Heart left ventricle (tissue), 16 donors: ENCODE measurements around the gene DCK. TPM values are rescaled to one million over a fixed set of nuclear protein-coding genes. Genes with fewer than 3 reads are reported as not detected.
A peak's percentile ranks its signal among the peaks of the same experiment; 100 is the strongest.

Experiments
- ATAC-seq, 4 donors: fragments of 200-7000 bp; cut with Tn5 transposase; one replicate each; pipeline ENCODE4 v1.9.1; 2020 to 2022; ENCODE audit warnings: moderate library complexity in 4 of 4, mild to moderate bottlenecking in 3 of 4, moderate number of reproducible peaks in 1 of 4
- DNase-seq, 5 donors: peaks; one replicate each; pipeline ENCODE4 v3.0.0-alpha.2; 2020
- H3K27ac ChIP-seq, 12 donors: fragments of 200-600 bp; sonication (generic) in 4 of 12; one replicate each; pipeline versions ENCODE4 v1.5.0 to v1.8.0; 2016 to 2022; ENCODE audit warnings: mild to moderate bottlenecking in 2 of 12
- H3K27me3 ChIP-seq, 9 donors: fragments of 200-600 bp; sonication (generic) in 2 of 9; one replicate each; pipeline versions ENCODE4 v1.5.1 to v1.8.0; 2016 to 2022; ENCODE audit warnings: mild to moderate bottlenecking in 3 of 9
- H3K36me3 ChIP-seq, 9 donors: fragments of 200-600 bp; sonication (generic) in 2 of 9; one replicate each; pipeline versions ENCODE4 v1.5.0 to v1.8.0; 2018 to 2022; ENCODE audit warnings: mild to moderate bottlenecking in 2 of 9
- H3K4me1 ChIP-seq, 12 donors: fragments of 200-600 bp; sonication (generic) in 4 of 12; one replicate each; pipeline versions ENCODE4 v1.5.0 to v1.8.0; 2016 to 2022; ENCODE audit warnings: mild to moderate bottlenecking in 3 of 12
- H3K4me3 ChIP-seq, 12 donors: fragments of 200-600 bp; sonication (generic) in 4 of 12; one replicate each; pipeline versions ENCODE4 v1.5.0 to v1.8.0; 2017 to 2022; ENCODE audit warnings: mild to moderate bottlenecking in 9 of 12, moderate library complexity in 4 of 12
- H3K9me3 ChIP-seq, 12 donors: fragments of 200-600 bp; sonication (generic) in 4 of 12; one replicate each; pipeline versions ENCODE4 v1.5.0 to v1.8.0; 2016 to 2022; ENCODE audit warnings: mild to moderate bottlenecking in 1 of 12
- POLR2A ChIP-seq, 2 donors: fragments of 450-650 bp; IDR thresholded peaks; one replicate each; pipeline ENCODE4 v1.6.1; 2017; ENCODE audit warnings: antibody characterized with exemption in 2 of 2, mild to moderate bottlenecking in 2 of 2, moderate library complexity in 2 of 2
- WGBS, 4 donors: extraction: QIAGEN DNeasy Blood & Tissue Kit in 2 of 4; methylation state at CpG; one replicate each; pipeline versions ENCODE4 v1.1.5 to v1.1.7; 2013 to 2018; 5-methylcytosine and 5-hydroxymethylcytosine counted together
- intact Hi-C, 10 donors: fragments of 100-400 bp; cut with DNase I; formaldehyde crosslinking; loops; one replicate each; pipeline versions ENCODE4 v1.11.1 to v1.14.2; 2022
- polyA plus RNA-seq, 2 donors: library from polyadenylated mRNA; stranded (reverse); fragments of 200-250 nt; gene quantifications; one replicate each; pipeline ENCODE4 v1.2.3, GENCODE V29; 2013
- total RNA-seq, 9 donors: library from RNA; depleted of rRNA in 2 of 9; stranded (reverse); fragments of >200 nt in 2 of 9; fragmentation: NEBNext Ultra II Directional in 3 of 9; extraction: Animal tissue kit (Norgen Biotek cat#: 25700) in 3 of 9; gene quantifications; one replicate each; pipeline versions ENCODE4 v1.1.0 to v1.2.4, GENCODE V29; 2016 to 2023
- TF ChIP-seq, protein P1 (sequence below), 12 donors: fragments of 200-600 bp; sonication (generic) in 4 of 12; IDR thresholded peaks; one replicate each; pipeline versions ENCODE4 v1.5.0 to v1.8.0; 2018 to 2022; ENCODE audit warnings: antibody characterized with exemption in 12 of 12, mild to moderate bottlenecking in 5 of 12
- donor health status: ischemic (EF 13 %, LVEDD 7.1; RV severe dilation, severe dysfunction).
- donor health status: healthy with polysubstance abuse.
- donor health status: DM: no; HTN: yes; CAD: no.
- donor health status: DM: no; HTN: no; CAD: no.
- donor health status: ischemic (EF 25% LVEDD 6.9; RV normal size, moderate dysfunction).
- donor health status: ischemic (EF 25% LVEDD 5.7; RV mildly dilated, moderate dysfunction).
- donor health status: healthy.
- donor health status: DM: yes; HTN: yes; CAD: no.
- donor health status: ischemic (EF 35%, LVEDD 5.7; RV mildly dilated, moderate dysfunction).
- donor health status: nonischemic (EF 11% LVEDD 7.7; RV severe dilation, severe dysfunction).
- donor health status: DM: yes; HTN: yes; CAD: no.
- donor health status: PGD.
- donor health status: ischemic (EF 29% LVEDD 5.4; RV normal size, mild dysfunction).
- donor health status: nonischemic (EF 23%, LVEDD 6.1; RV moderate dilation, normal function).

Gene DCK
- total and polyA plus RNA-seq, 11 donors, result 1.7 to 12.6 (median 6.8) TPM

DNA sequence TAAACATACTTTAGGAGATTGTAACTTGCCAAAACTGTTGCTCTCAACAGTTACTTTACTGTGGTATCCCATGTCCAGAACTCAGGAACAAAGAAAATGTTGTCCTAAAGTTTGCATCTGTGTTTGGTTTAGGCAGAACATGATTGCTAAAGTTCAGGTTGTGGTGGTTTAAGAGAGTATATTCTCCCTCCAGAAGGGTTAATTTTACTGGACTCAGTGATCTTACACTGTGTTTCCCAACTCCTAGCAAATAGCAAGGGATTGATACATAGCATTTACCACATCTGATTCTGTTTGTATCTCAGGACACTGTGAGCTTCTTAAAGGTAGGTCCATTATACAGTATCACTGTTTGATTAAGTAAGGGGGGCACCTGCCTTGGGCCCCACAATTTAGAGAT, 13.3 kb upstream of the DCK start:
- no peak for DNase-seq
- H3K36me3 ChIP-seq, result peaks cover 0 to 45% (median 26%) of the 10 kb centered on the region in 9 donors
- peaks cover 0 to 12% (median 0%) of the 10 kb centered on the region in 12 donors for H3K4me1 ChIP-seq
- ATAC-seq, result no peak
- no peaks in the 10 kb centered on the region for H3K9me3 ChIP-seq
- H3K4me3 ChIP-seq, result no peak overlapping the region
- intact Hi-C loops, result no loop called here
- H3K27me3 ChIP-seq, result no peaks in the 10 kb centered on the region
- no peak for TF ChIP-seq POLR2A (IDR thresholded peaks at IDR 0.05)
- TF ChIP-seq, protein P1, sequence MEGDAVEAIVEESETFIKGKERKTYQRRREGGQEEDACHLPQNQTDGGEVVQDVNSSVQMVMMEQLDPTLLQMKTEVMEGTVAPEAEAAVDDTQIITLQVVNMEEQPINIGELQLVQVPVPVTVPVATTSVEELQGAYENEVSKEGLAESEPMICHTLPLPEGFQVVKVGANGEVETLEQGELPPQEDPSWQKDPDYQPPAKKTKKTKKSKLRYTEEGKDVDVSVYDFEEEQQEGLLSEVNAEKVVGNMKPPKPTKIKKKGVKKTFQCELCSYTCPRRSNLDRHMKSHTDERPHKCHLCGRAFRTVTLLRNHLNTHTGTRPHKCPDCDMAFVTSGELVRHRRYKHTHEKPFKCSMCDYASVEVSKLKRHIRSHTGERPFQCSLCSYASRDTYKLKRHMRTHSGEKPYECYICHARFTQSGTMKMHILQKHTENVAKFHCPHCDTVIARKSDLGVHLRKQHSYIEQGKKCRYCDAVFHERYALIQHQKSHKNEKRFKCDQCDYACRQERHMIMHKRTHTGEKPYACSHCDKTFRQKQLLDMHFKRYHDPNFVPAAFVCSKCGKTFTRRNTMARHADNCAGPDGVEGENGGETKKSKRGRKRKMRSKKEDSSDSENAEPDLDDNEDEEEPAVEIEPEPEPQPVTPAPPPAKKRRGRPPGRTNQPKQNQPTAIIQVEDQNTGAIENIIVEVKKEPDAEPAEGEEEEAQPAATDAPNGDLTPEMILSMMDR (IDR thresholded peaks at IDR 0.05), result no peak
- peak overlapping the region in 1 of 12 donors; percentile 24 for H3K27ac ChIP-seq

GRCh38 chr4:70984106-70984505, 9.3 kb upstream of the DCK start:
- H3K27ac ChIP-seq, result no peak overlapping the region
- H3K4me3 ChIP-seq, result no peak overlapping the region
- H3K9me3 ChIP-seq, result no peaks in the 10 kb centered on the region
- H3K27me3 ChIP-seq, result no peaks in the 10 kb centered on the region
- DNase-seq (no peak), ATAC-seq (no peak)
- intact Hi-C loops, result no loop called here
- TF ChIP-seq POLR2A (IDR thresholded peaks at IDR 0.05), result no peak
- TF ChIP-seq, protein P1 (IDR thresholded peaks at IDR 0.05), result no peak
- H3K4me1 ChIP-seq, result peaks cover 0 to 12% (median 0%) of the 10 kb centered on the region in 12 donors
- H3K36me3 ChIP-seq, result peaks cover 0 to 14% (median 5%) of the 10 kb centered on the region in 9 donors

- intact Hi-C loops, result no loop called here
- no peak for DNase-seq
- H3K27ac ChIP-seq, result no peak overlapping the region
- peaks cover 0 to 9% (median under 1%) of the 10 kb centered on the region in 9 donors for H3K36me3 ChIP-seq
- ATAC-seq, result no peak
- H3K9me3 ChIP-seq, result no peaks in the 10 kb centered on the region
- TF ChIP-seq, protein P1 (IDR thresholded peaks at IDR 0.05), result peak in 1 of 12 donors; percentile 15
- TF ChIP-seq POLR2A (IDR thresholded peaks at IDR 0.05), result no peak
- H3K4me3 ChIP-seq, result no peak overlapping the region
- 91 to 94% (median 92%) methylated on average over 1 of the region's 1 CpG for WGBS, 4 donors
- H3K4me1 ChIP-seq, result peaks cover 0 to 7% (median 0%) of the 10 kb centered on the region in 12 donors
- no peaks in the 10 kb centered on the region for H3K27me3 ChIP-seq
Measured at GRCh38 chr4:70984589-70984988, 8.9 kb upstream of the DCK start.

GRCh38 chr4:70991596-70991995, 1.9 kb upstream of the DCK start:
- H3K27ac ChIP-seq, result no peak overlapping the region
- no peak for ATAC-seq
- H3K36me3 ChIP-seq, result no peaks in the 10 kb centered on the region
- peaks cover 0 to 35% (median 18%) of the 10 kb centered on the region in 12 donors for H3K4me1 ChIP-seq
- no peak for DNase-seq
- H3K27me3 ChIP-seq, result no peaks in the 10 kb centered on the region
- H3K9me3 ChIP-seq, result no peaks in the 10 kb centered on the region
- 70 to 79% (median 77%) methylated on average over 2 of the region's 2 CpGs for WGBS, 4 donors
- no peak overlapping the region for H3K4me3 ChIP-seq
- intact Hi-C loops, result loop anchor here (5.0 to 10.0 kb wide), 8 partner anchors 87 to 304 kb away; partner anchors contain the start of genes MOB1B (in 6 of the 10), GRSF1 (in 4 of the 10) and UTP3 (in 1 of the 10)
- TF ChIP-seq, protein P1 (IDR thresholded peaks at IDR 0.05), result no peak
- TF ChIP-seq POLR2A (IDR thresholded peaks at IDR 0.05), result no peak
